ENCODE data around the gene FOXF1. TPM values are rescaled to one million over a fixed set of nuclear protein-coding genes. Genes with fewer than 3 reads are reported as not detected.

The FOXF1 gene
- total RNA-seq, 1 experiment from 2014 or later = not detected

DNA sequence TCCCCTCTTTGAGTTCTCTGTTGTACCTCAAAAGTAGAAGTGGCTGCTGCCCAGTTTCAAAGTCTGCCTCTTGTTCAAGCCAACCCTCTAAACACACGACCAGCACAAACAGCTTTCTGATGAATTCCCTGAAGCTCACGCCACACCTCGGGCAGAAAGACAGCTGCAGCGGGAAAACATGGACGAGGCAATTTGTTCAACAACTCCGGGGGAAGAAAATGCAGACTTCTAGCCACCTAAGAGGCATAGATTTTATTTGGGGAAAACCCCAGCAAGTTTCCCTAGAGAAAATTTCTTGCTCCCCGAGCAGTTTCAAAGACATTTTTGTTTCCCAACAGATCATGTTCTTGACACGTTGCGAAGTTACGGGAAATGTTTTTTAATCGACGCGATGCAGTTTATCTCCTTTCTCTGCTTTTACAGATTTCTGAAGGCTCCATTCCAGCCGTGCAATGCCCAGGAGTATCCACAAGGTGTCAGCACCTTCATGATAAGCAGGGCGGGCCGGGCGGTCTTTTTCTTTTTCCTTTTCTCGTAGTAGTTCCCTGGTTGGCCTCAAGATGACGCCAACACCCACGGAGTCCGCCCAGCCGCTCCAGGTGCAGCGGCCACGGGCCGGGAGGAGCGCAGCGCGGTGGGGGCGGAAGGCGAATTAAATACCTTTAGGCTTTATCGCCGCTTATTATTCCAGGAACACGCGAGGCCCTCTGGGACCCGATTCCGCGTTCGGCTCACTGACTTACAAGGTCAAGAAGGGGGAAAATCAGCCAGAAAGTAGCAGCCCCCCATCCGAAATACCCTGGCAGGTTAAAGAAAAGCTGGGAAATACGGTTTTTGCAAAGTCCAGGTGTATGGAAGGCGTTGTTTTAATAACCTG is 53.4 kb downstream of the FOXF1 start:
- Mint-ChIP-seq H3K27me3 (ENCODE audit: low read depth) (peaks cover 66% of the 10 kb centered on the region), H3K36me3 (no peaks in the 10 kb centered on the region), H3K27ac (no peak overlapping the region), H3K4me3 (peak overlapping the region; percentile 62), H3K9me3 (no peaks in the 10 kb centered on the region), H3K4me1 (peaks cover 20% of the 10 kb centered on the region)
- peak; percentile 93 for DNase-seq (ENCODE audit: low spot score)
- CTCF ChIA-PET = interaction anchor here (0.7 to 2.3 kb wide), 20 partner anchors 9 to 734 kb away, joined by 3 to 37 read pairs (median 4); no protein-coding TSS in a partner anchor
- peak; percentile 27 for ATAC-seq
- POLR2A ChIA-PET = interaction anchor here (0.7 kb wide), 1 partner anchor 150 kb away, joined by 3 read pairs; no protein-coding TSS in a partner anchor
- TF ChIP-seq E2F5 (CRISPR knock-in tag; IDR thresholded peaks at IDR 0.05) (no peak), HMGXB4 (CRISPR knock-in tag; IDR thresholded peaks at IDR 0.05) (0 out of 2 replicates have a peak, but pooled peaks have one; percentile 40), NR2C2 (CRISPR knock-in tag; IDR thresholded peaks at IDR 0.05) (no peak)
- TF ChIP-seq, protein P1, sequence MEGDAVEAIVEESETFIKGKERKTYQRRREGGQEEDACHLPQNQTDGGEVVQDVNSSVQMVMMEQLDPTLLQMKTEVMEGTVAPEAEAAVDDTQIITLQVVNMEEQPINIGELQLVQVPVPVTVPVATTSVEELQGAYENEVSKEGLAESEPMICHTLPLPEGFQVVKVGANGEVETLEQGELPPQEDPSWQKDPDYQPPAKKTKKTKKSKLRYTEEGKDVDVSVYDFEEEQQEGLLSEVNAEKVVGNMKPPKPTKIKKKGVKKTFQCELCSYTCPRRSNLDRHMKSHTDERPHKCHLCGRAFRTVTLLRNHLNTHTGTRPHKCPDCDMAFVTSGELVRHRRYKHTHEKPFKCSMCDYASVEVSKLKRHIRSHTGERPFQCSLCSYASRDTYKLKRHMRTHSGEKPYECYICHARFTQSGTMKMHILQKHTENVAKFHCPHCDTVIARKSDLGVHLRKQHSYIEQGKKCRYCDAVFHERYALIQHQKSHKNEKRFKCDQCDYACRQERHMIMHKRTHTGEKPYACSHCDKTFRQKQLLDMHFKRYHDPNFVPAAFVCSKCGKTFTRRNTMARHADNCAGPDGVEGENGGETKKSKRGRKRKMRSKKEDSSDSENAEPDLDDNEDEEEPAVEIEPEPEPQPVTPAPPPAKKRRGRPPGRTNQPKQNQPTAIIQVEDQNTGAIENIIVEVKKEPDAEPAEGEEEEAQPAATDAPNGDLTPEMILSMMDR (IDR thresholded peaks at IDR 0.05) = peak; percentile 98

Other genes starting within 250 kb of the FOXF1 start
- 14.1 to 15.7 TPM (median 15.3 TPM) in 3 replicates for gene MTHFSD, start 44.7 kb downstream of the FOXF1 start, total RNA-seq (2021)
- gene FOXC2, start 56.3 kb downstream of the FOXF1 start, total RNA-seq (2021) = 0.18 to 0.28 TPM (median 0.21 TPM) in 3 replicates
- 0.23 to 0.34 TPM (median 0.33 TPM) in 3 replicates for gene FOXL1, start 68.0 kb downstream of the FOXF1 start, total RNA-seq (2021)

All from WTC11 (cell line).